Mammary epithelial cell (primary cell): ENCODE measurements around the gene ERGIC1.

Experiments
- CTCF ChIP-seq, 2 donors: IDR thresholded peaks in 1 of 2; conservative IDR thresholded peaks in 1 of 2; 2 replicates each; pipeline ENCODE4 v1.5.1; 2011 to 2012; ENCODE audit warnings: inconsistent platforms in 2 of 2, low read length in 2 of 2, mild to moderate bottlenecking in 2 of 2, control low read depth in 1 of 2, low read depth in 1 of 2; ENCODE audit not compliant: insufficient read depth in 1 of 2; ENCODE audit errors: extremely low read depth in 1 of 2
- EZH2 ChIP-seq: IDR thresholded peaks from 2 replicates; pipeline ENCODE4 v1.6.1; 2012; ENCODE audit warnings: low read length, inconsistent platforms, borderline replicate concordance

GRCh38 chr5:172861461-172861860 lies 27.4 kb downstream of the ERGIC1 start:
- TF ChIP-seq CTCF (conservative IDR thresholded peaks at IDR 0.05 in 1 of 2, IDR thresholded peaks at IDR 0.05 in 1 of 2; ENCODE audit: extremely low read depth in 1 of 2, insufficient read depth in 1 of 2, low read depth in 1 of 2, low read length in 2 of 2) = no peak
- no peak for TF ChIP-seq EZH2
